NT2/D1 (cell line): ENCODE results near the gene KRTDAP.

Source experiments
- SUZ12 ChIP-seq: IDR thresholded peaks from 2 replicates; pipeline ENCODE4 v1.6.1; 2011; ENCODE audit not compliant: insufficient read length, insufficient read depth; ENCODE audit errors: extremely low read depth
- ZNF274 ChIP-seq: IDR thresholded peaks from 2 replicates; pipeline ENCODE4 v1.6.1; 2011; ENCODE audit warnings: mild to moderate bottlenecking, low read depth, low read length

- TF ChIP-seq ZNF274 = no peak
- TF ChIP-seq SUZ12 = no peak
These were observed 31.4 kb downstream of the KRTDAP start for GRCh38 chr19:35458731-35459391.
